Measurements from ENCODE around the gene ACAA2.

Gene ACAA2

DNA sequence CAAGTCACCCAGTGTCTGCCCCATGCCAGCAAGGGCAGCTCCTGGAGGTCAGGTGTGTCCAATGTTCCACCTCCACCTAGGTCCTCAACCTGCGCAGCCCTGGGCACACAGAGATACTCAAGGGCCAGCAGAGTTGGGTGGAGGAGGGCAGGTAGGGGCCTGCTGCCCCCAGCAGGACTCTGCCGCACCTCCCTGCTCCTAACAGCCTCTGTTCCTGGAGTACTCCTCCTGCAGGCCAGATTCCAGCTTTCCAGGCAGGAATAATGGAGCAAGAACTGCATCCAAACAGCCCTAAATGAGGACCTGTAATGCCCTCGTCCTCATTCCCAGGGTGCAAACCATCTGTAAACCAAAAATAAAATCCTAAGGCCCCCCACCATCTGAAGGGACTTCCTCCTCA, 44.4 kb upstream of the ACAA2 start:
- TF ChIP-seq, protein P1, sequence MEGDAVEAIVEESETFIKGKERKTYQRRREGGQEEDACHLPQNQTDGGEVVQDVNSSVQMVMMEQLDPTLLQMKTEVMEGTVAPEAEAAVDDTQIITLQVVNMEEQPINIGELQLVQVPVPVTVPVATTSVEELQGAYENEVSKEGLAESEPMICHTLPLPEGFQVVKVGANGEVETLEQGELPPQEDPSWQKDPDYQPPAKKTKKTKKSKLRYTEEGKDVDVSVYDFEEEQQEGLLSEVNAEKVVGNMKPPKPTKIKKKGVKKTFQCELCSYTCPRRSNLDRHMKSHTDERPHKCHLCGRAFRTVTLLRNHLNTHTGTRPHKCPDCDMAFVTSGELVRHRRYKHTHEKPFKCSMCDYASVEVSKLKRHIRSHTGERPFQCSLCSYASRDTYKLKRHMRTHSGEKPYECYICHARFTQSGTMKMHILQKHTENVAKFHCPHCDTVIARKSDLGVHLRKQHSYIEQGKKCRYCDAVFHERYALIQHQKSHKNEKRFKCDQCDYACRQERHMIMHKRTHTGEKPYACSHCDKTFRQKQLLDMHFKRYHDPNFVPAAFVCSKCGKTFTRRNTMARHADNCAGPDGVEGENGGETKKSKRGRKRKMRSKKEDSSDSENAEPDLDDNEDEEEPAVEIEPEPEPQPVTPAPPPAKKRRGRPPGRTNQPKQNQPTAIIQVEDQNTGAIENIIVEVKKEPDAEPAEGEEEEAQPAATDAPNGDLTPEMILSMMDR (conservative IDR thresholded peaks at IDR 0.05; ENCODE audit: low read depth, low read length), result no peak
- no peak overlapping the region for H3K4me3 ChIP-seq (ENCODE audit: low read depth, low read length)
- no peak for DNase-seq (ENCODE audit: low read depth)

DNA sequence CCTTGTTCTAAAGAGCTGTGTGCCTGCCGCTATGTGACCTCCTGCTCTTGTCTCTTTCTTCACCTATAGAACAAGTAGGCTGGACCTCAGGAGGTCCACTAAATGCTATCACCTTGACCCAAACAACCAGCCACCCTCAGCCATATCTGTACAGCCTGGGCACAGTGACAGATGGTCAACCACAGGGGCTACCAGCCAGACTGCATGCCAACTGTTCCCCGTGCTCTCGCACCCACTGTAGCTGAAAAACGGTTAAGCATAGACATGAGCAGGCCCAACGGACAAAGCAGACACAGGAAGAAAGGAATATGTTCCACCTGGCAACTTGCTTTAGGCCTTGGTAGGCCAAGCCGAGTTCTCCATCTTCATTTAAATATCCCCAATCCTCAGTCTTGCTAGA, 43.2 kb upstream of the ACAA2 start:
- no peak for DNase-seq (ENCODE audit: low read depth)
- TF ChIP-seq, protein P1 (conservative IDR thresholded peaks at IDR 0.05; ENCODE audit: low read depth, low read length), result no peak
- H3K4me3 ChIP-seq (ENCODE audit: low read depth, low read length), result no peak overlapping the region

DNA sequence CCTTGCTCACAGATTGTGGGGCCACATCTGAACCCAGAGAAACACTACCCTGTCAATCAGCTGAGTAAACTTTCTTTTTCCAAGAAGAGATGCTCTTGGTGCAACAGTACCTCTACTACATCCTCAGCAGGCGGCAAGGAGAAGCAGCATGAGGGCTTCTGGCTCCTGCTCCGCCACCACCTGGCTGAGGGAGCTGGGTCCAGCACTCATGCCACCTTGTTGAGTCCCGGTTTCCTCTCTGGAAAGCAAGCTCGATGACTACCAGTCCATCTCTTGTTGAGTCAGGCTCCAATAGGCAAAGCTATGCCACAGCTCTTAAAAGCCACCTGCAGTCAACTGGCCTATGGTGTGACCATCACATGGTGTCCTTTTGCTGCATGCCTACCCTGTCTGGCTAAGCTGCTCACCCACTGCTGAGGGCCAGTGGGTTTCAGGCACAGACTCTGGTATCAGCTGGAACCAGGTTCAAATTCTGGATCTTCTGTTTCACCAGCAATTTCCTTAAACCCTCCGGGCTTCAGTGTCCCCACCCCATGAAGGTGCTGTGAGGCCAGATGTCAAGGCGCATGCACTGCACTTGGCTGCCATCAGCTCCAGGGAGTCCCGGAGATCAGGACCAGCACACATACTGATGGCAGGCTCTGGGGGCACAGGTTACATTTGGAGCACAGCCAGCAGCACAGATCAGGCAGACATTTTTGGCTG, 42.5 kb upstream of the ACAA2 start:
- TF ChIP-seq, protein P1 (conservative IDR thresholded peaks at IDR 0.05; ENCODE audit: low read depth, low read length), result no peak
- H3K4me3 ChIP-seq (ENCODE audit: low read depth, low read length), result no peak overlapping the region
- DNase-seq (ENCODE audit: low read depth), result no peak

DNA sequence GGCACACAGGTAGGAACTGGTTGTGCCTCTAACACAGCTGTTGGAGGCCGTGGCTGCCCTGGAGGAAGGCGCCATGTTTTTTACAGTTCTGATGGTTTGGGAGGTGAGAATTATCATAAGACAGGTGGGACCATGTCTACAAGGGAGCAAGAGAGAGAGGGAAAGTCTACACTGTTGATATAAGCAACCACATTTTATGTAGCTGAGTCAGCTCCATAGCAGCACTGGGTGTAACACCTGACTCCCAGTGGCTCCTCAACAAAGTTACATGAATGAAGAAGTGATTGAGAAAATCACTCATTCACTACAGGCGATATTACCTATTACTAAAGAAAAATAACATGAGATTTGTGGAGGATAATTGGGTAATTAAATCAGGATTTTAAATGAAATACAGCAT, 41.3 kb upstream of the ACAA2 start:
- no peak overlapping the region for H3K4me3 ChIP-seq (ENCODE audit: low read depth, low read length)
- TF ChIP-seq, protein P1 (conservative IDR thresholded peaks at IDR 0.05; ENCODE audit: low read depth, low read length), result no peak
- DNase-seq (ENCODE audit: low read depth), result no peak

DNA sequence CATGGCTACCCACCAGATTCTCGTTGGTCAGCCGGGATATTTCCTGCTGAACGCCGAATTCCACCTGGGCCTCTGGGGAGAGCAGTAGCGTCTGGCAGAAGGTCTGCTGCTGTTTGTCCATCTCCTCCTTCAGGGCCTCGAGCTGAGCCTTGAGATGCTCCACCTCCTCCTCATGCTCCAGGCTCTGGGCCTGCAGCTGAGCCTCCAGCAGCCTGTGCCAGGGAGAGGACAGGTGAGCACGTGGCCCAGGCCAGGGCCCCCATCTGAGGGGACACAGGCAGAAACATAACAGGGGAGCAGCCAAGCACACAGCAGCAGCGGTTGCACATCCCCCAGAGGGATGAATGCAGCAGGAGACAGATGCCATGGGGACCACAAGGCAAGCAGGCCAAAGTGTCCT, 40.1 kb upstream of the ACAA2 start:
- TF ChIP-seq, protein P1 (conservative IDR thresholded peaks at IDR 0.05; ENCODE audit: low read depth, low read length), result no peak
- H3K4me3 ChIP-seq (ENCODE audit: low read depth, low read length), result no peak overlapping the region
- no peak for DNase-seq (ENCODE audit: low read depth)

DNA sequence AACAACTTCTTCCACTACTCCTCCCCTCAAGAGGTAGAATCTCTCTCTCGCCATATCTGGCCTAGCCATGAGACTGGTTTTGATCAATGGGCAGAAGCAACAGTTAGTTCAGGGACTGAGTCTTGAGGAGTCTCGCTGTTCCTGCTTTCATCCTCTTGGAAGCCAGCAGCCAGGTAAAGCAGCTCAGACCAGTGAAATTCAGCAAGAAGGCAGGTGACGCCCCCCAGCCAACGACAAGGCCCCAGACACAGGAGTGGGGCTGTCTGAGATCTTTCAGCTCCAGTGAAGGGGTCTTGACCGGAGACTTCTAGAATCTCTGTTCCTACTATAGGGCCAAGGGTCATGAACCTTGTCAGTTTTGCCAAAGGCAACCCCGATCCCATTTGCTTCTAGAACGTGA, 39.7 kb upstream of the ACAA2 start:
- no peak for DNase-seq (ENCODE audit: low read depth)
- no peak overlapping the region for H3K4me3 ChIP-seq (ENCODE audit: low read depth, low read length)
- TF ChIP-seq, protein P1 (conservative IDR thresholded peaks at IDR 0.05; ENCODE audit: low read depth, low read length), result no peak

DNA sequence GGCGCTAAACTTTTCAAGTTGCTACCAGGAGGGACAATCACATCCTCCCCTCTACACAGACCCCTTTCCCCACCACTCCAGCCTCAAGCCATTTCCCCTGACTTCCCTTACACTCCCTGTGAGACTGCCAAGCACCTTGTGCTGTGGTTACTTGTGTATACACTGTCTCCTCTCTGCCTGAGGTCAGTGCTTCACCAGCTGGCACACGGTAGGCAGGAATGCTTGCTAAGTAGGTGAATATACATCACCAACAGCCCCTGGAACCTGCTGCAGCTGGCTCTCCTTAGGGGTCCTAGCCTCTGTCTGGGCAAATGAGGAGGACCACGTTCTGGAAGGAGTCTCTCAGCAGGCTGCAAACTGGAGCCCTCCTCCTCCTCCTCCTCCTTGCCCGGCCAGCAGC, 38.3 kb upstream of the ACAA2 start:
- DNase-seq (ENCODE audit: low read depth), result no peak
- no peak overlapping the region for H3K4me3 ChIP-seq (ENCODE audit: low read depth, low read length)
- TF ChIP-seq, protein P1 (conservative IDR thresholded peaks at IDR 0.05; ENCODE audit: low read depth, low read length), result no peak

Data from choroid plexus epithelial cell (primary cell).